A673 (cell line): Measurements from ENCODE around the gene TUBA3D.

Experiments used
- EZH2 ChIP-seq: fragments of 200-600 bp; sonication (generic); IDR thresholded peaks from 2 replicates; pipeline ENCODE4 v1.6.1; 2017; ENCODE audit warnings: borderline replicate concordance, low read depth, mild to moderate bottlenecking, mixed read lengths, antibody characterized with exemption, low read length; ENCODE audit not compliant: poor library complexity, severe bottlenecking
- TF ChIP-seq, protein P1 (sequence below): fragments of 300-800, 200-600 bp; sonication (generic); conservative IDR thresholded peaks from 2 replicates; pipeline ENCODE4 v1.5.1; 2017; ENCODE audit warnings: low read depth, mild to moderate bottlenecking, antibody characterized with exemption, low read length, moderate library complexity, mixed read lengths

DNA sequence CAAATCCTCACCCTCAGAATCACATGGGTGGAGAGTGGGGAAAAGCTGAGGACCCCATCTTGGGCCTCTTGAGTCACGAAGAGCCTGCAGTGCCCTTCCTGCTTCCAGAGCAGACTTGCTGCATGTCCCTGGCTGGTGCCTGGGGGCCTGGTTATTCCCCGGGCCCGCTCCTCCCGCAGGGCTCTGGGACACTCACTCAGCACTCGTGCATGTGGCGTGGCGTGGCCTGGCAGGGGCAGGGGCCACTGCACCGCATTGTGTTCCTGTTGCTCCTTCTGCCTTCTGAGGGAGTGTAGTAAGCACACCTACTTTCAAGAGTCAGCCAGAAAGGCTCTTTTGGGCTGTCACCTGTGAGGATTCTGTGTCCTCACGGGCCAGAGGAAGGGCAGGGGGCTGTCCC, 33.7 kb downstream of the TUBA3D start:
- TF ChIP-seq, protein P1, sequence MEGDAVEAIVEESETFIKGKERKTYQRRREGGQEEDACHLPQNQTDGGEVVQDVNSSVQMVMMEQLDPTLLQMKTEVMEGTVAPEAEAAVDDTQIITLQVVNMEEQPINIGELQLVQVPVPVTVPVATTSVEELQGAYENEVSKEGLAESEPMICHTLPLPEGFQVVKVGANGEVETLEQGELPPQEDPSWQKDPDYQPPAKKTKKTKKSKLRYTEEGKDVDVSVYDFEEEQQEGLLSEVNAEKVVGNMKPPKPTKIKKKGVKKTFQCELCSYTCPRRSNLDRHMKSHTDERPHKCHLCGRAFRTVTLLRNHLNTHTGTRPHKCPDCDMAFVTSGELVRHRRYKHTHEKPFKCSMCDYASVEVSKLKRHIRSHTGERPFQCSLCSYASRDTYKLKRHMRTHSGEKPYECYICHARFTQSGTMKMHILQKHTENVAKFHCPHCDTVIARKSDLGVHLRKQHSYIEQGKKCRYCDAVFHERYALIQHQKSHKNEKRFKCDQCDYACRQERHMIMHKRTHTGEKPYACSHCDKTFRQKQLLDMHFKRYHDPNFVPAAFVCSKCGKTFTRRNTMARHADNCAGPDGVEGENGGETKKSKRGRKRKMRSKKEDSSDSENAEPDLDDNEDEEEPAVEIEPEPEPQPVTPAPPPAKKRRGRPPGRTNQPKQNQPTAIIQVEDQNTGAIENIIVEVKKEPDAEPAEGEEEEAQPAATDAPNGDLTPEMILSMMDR, result no peak
- TF ChIP-seq EZH2, result no peak
